ENCODE measurements around the gene ST3GAL3. TPM values are rescaled to one million over a fixed set of nuclear protein-coding genes. Genes with fewer than 3 reads are reported as not detected.
"Not testable (repeated sequence)": the region's sequence is repeated elsewhere in the genome, so short reads cannot be mapped to it uniquely, and the experiment has no call there.

Gene ST3GAL3
- total RNA-seq, 3 donors from 2014 or later, result 14.0 to 23.0 (median 19.7) TPM

GRCh38 chr1:43776043-43776761 is 68.9 kb downstream of the ST3GAL3 start:
- Histone ChIP-seq H3K4me3 (no peak overlapping the region), H3K36me3 (no peaks in the 10 kb centered on the region), H3K27me3 (no peaks in the 10 kb centered on the region), H3K27ac (no peak overlapping the region), H3K4me1 (no peaks in the 10 kb centered on the region), H3K9me3 (no peaks in the 10 kb centered on the region)
- no peak for DNase-seq (ENCODE audit: low spot score in 2 of 2)
- TF ChIP-seq POLR2AphosphoS5 (IDR thresholded peaks at IDR 0.05) (no peak), POLR2A (IDR thresholded peaks at IDR 0.05) (no peak)
- TF ChIP-seq, protein P1, sequence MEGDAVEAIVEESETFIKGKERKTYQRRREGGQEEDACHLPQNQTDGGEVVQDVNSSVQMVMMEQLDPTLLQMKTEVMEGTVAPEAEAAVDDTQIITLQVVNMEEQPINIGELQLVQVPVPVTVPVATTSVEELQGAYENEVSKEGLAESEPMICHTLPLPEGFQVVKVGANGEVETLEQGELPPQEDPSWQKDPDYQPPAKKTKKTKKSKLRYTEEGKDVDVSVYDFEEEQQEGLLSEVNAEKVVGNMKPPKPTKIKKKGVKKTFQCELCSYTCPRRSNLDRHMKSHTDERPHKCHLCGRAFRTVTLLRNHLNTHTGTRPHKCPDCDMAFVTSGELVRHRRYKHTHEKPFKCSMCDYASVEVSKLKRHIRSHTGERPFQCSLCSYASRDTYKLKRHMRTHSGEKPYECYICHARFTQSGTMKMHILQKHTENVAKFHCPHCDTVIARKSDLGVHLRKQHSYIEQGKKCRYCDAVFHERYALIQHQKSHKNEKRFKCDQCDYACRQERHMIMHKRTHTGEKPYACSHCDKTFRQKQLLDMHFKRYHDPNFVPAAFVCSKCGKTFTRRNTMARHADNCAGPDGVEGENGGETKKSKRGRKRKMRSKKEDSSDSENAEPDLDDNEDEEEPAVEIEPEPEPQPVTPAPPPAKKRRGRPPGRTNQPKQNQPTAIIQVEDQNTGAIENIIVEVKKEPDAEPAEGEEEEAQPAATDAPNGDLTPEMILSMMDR (IDR thresholded peaks at IDR 0.05), result no peak
- intact Hi-C loops (cut with DNase I; ENCODE audit: low total_unique reads), result no loop called here

GRCh38 chr1:43777916-43778315 is 70.6 kb downstream of the ST3GAL3 start:
- H3K4me3 ChIP-seq; H3K4me1 ChIP-seq; H3K27ac ChIP-seq; H3K27me3 ChIP-seq; H3K9me3 ChIP-seq; H3K36me3 ChIP-seq; DNase-seq (ENCODE audit: low spot score in 2 of 2); intact Hi-C loops (cut with DNase I; ENCODE audit: low total_unique reads): not testable (repeated sequence)

- Histone ChIP-seq H3K9me3 (no peaks in the 10 kb centered on the region), H3K4me3 (no peak overlapping the region), H3K27ac (no peak overlapping the region), H3K4me1 (no peaks in the 10 kb centered on the region), H3K36me3 (no peaks in the 10 kb centered on the region), H3K27me3 (no peaks in the 10 kb centered on the region)
- intact Hi-C loops (cut with DNase I; ENCODE audit: low total_unique reads), result no loop called here
- no peak for DNase-seq (ENCODE audit: low spot score in 2 of 2)
- TF ChIP-seq POLR2A (IDR thresholded peaks at IDR 0.05) (no peak), POLR2AphosphoS5 (IDR thresholded peaks at IDR 0.05) (no peak)
- TF ChIP-seq, protein P1 (IDR thresholded peaks at IDR 0.05), result no peak
Observed at GRCh38 chr1:43779266-43779665, 71.9 kb downstream of the ST3GAL3 start.

- Histone ChIP-seq H3K27me3 (no peaks in the 10 kb centered on the region), H3K9me3 (no peaks in the 10 kb centered on the region), H3K36me3 (no peaks in the 10 kb centered on the region), H3K27ac (no peak overlapping the region), H3K4me1 (no peaks in the 10 kb centered on the region), H3K4me3 (no peak overlapping the region)
- TF ChIP-seq POLR2AphosphoS5 (IDR thresholded peaks at IDR 0.05) (no peak), POLR2A (IDR thresholded peaks at IDR 0.05) (no peak)
- TF ChIP-seq, protein P1 (IDR thresholded peaks at IDR 0.05), result no peak
- intact Hi-C loops (cut with DNase I; ENCODE audit: low total_unique reads), result no loop called here
- no peak for DNase-seq (ENCODE audit: low spot score in 2 of 2)
Observed at GRCh38 chr1:43779805-43780403, 72.6 kb downstream of the ST3GAL3 start.

GRCh38 chr1:43781574-43781973 is 74.2 kb downstream of the ST3GAL3 start:
- intact Hi-C loops (cut with DNase I; ENCODE audit: low total_unique reads), result no loop called here
- H3K27me3 ChIP-seq, result no peaks in the 10 kb centered on the region
- no peaks in the 10 kb centered on the region for H3K36me3 ChIP-seq
- H3K9me3 ChIP-seq, result no peaks in the 10 kb centered on the region
- no peak overlapping the region for H3K4me3 ChIP-seq
- no peaks in the 10 kb centered on the region for H3K4me1 ChIP-seq
- H3K27ac ChIP-seq, result no peak overlapping the region
- TF ChIP-seq, protein P1 (IDR thresholded peaks at IDR 0.05), result no peak
- TF ChIP-seq POLR2AphosphoS5 (IDR thresholded peaks at IDR 0.05) (no peak), POLR2A (IDR thresholded peaks at IDR 0.05) (no peak)
- DNase-seq (ENCODE audit: low spot score in 2 of 2), result no peak

All from breast epithelium (tissue), 4 donors.